WTC11 (cell line): ENCODE results near the gene TEX9. TPM values are rescaled to one million over a fixed set of nuclear protein-coding genes. Genes with fewer than 3 reads are reported as not detected.

Experiments used
- ATAC-seq: fragments of 200-7000 bp; cut with Tn5 transposase; 2 replicates; pipeline ENCODE4 v1.10.0; 2021; ENCODE audit warnings: mild to moderate bottlenecking, moderate library complexity
- CTCF ChIA-PET: fragments of 300-600 bp; sonication (Branson Sonifier 250); formaldehyde crosslinking; loops from one replicate; lab custom pipeline; 2021; ENCODE audit warnings: antibody characterized with exemption; lab: Charles Lee
- POLR2A ChIA-PET: fragments of 350-600 bp; sonication (Branson Sonifier 250); formaldehyde crosslinking; loops from one replicate; lab custom pipeline; 2021; ENCODE audit warnings: antibody characterized with exemption; lab: Charles Lee
- DNase-seq: peaks from one replicate; pipeline ENCODE4 v3.0.0; 2021; ENCODE audit warnings: low spot score
- H3K27ac Mint-ChIP-seq: 2 replicates; pipeline ENCODE4 v1.8.0; 2021; ENCODE audit warnings: mixed read lengths
- H3K27me3 Mint-ChIP-seq: 2 replicates; pipeline ENCODE4 v1.8.0; 2021; ENCODE audit warnings: low read depth, mild to moderate bottlenecking, moderate library complexity, mixed read lengths
- H3K36me3 Mint-ChIP-seq: 2 replicates; pipeline ENCODE4 v1.8.0; 2021; ENCODE audit warnings: mixed read lengths
- H3K4me1 Mint-ChIP-seq: 2 replicates; pipeline ENCODE4 v1.8.0; 2022; ENCODE audit warnings: mixed read lengths
- H3K4me3 Mint-ChIP-seq: 2 replicates; pipeline ENCODE4 v1.8.0; 2021; ENCODE audit warnings: mild to moderate bottlenecking, moderate library complexity, mixed read lengths
- H3K9me3 Mint-ChIP-seq: 2 replicates; pipeline ENCODE4 v1.8.0; 2021; ENCODE audit warnings: mixed read lengths
- ARID4B ChIP-seq: sonication (generic); formaldehyde crosslinking; IDR thresholded peaks from 2 replicates; pipeline ENCODE4 v1.8.0; 2023; ENCODE audit warnings: missing genetic modification reagents, mild to moderate bottlenecking, borderline replicate concordance
- ATF6 ChIP-seq: sonication (generic); formaldehyde crosslinking; IDR thresholded peaks from 2 replicates; pipeline ENCODE4 v1.8.1; 2023; ENCODE audit warnings: mild to moderate bottlenecking, missing genetic modification reagents
- FOXJ3 ChIP-seq: sonication (generic); formaldehyde crosslinking; IDR thresholded peaks from 2 replicates; pipeline ENCODE4 v1.9.0; 2021; ENCODE audit warnings: missing genetic modification reagents, mild to moderate bottlenecking, borderline replicate concordance
- GABPB1 ChIP-seq: sonication (generic); formaldehyde crosslinking; IDR thresholded peaks from 2 replicates; pipeline ENCODE4 v1.8.1; 2023; ENCODE audit warnings: mild to moderate bottlenecking, missing genetic modification reagents
- GTF2I ChIP-seq: fragments of 250-450 bp; sonication (Bioruptor Pico); conservative IDR thresholded peaks from 2 replicates; pipeline ENCODE4 v1.4.0; 2021; ENCODE audit warnings: mild to moderate bottlenecking
- JAZF1 ChIP-seq: fragments of 250-450 bp; sonication (Bioruptor Pico); IDR thresholded peaks from 2 replicates; pipeline ENCODE4 v1.9.0; 2021; ENCODE audit warnings: moderate library complexity, mild to moderate bottlenecking, inconsistent platforms
- NFATC4 ChIP-seq: fragments of 250-450 bp; sonication (Bioruptor Pico); IDR thresholded peaks from 2 replicates; pipeline ENCODE4 v1.9.0; 2021; ENCODE audit warnings: mild to moderate bottlenecking
- NR2C2 ChIP-seq: sonication (generic); formaldehyde crosslinking; IDR thresholded peaks from 2 replicates; pipeline ENCODE4 v1.8.0; 2022; ENCODE audit warnings: mild to moderate bottlenecking, missing genetic modification reagents
- OVOL2 ChIP-seq: fragments of 250-450 bp; sonication (Bioruptor Pico); IDR thresholded peaks from 2 replicates; pipeline ENCODE4 v1.9.0; 2021; ENCODE audit warnings: mild to moderate bottlenecking, borderline replicate concordance
- TEAD4 ChIP-seq: sonication (generic); formaldehyde crosslinking; IDR thresholded peaks from 2 replicates; pipeline ENCODE4 v1.8.0; 2022; ENCODE audit warnings: mild to moderate bottlenecking, missing genetic modification reagents
- ZNF232 ChIP-seq: sonication (generic); formaldehyde crosslinking; IDR thresholded peaks from 2 replicates; pipeline ENCODE4 v1.8.0; 2022; ENCODE audit warnings: mild to moderate bottlenecking, missing genetic modification reagents
- total RNA-seq: library from RNA; stranded (reverse); gene quantifications from 3 replicates; pipeline ENCODE4 v1.2.3, GENCODE V29; 2021
- TF ChIP-seq, protein P1 (sequence below): fragments of 250-450 bp; sonication (Bioruptor Pico); IDR thresholded peaks from 2 replicates; pipeline ENCODE4 v1.9.0; 2021; ENCODE audit warnings: mild to moderate bottlenecking
- TF ChIP-seq, protein P2 (sequence below): sonication (generic); formaldehyde crosslinking; IDR thresholded peaks from 2 replicates; pipeline ENCODE4 v1.8.1; 2022; ENCODE audit warnings: mild to moderate bottlenecking, missing genetic modification reagents, moderate library complexity, borderline replicate concordance
- TF ChIP-seq, protein P3 (sequence below): sonication (generic); formaldehyde crosslinking; conservative IDR thresholded peaks from 2 replicates; pipeline ENCODE4 v1.8.1; 2022; ENCODE audit warnings: mild to moderate bottlenecking, missing genetic modification reagents
- TF ChIP-seq, protein P4 (sequence below): sonication (generic); formaldehyde crosslinking; IDR thresholded peaks from 2 replicates; pipeline ENCODE4 v1.8.0; 2022; ENCODE audit warnings: missing genetic modification reagents
- TF ChIP-seq, protein P5 (sequence below): sonication (generic); formaldehyde crosslinking; IDR thresholded peaks from 2 replicates; pipeline ENCODE4 v1.8.1; 2022; ENCODE audit warnings: low read depth, mild to moderate bottlenecking, moderate library complexity, missing genetic modification reagents, borderline replicate concordance
- TF ChIP-seq, protein P6 (sequence below): sonication (generic); formaldehyde crosslinking; IDR thresholded peaks from 2 replicates; pipeline ENCODE4 v1.8.0; 2022; ENCODE audit warnings: mild to moderate bottlenecking, missing genetic modification reagents

TEX9 gene
- total RNA-seq, 1 experiment from 2014 or later = 12.2 TPM

GRCh38 chr15:56456229-56456628, 91.0 kb downstream of the TEX9 start:
- TF ChIP-seq NFATC4 = no peak
- TF ChIP-seq GTF2I (CRISPR knock-in tag) = no peak
- no peak for TF ChIP-seq OVOL2
- no peak for TF ChIP-seq ATF6
- TF ChIP-seq, protein P1, sequence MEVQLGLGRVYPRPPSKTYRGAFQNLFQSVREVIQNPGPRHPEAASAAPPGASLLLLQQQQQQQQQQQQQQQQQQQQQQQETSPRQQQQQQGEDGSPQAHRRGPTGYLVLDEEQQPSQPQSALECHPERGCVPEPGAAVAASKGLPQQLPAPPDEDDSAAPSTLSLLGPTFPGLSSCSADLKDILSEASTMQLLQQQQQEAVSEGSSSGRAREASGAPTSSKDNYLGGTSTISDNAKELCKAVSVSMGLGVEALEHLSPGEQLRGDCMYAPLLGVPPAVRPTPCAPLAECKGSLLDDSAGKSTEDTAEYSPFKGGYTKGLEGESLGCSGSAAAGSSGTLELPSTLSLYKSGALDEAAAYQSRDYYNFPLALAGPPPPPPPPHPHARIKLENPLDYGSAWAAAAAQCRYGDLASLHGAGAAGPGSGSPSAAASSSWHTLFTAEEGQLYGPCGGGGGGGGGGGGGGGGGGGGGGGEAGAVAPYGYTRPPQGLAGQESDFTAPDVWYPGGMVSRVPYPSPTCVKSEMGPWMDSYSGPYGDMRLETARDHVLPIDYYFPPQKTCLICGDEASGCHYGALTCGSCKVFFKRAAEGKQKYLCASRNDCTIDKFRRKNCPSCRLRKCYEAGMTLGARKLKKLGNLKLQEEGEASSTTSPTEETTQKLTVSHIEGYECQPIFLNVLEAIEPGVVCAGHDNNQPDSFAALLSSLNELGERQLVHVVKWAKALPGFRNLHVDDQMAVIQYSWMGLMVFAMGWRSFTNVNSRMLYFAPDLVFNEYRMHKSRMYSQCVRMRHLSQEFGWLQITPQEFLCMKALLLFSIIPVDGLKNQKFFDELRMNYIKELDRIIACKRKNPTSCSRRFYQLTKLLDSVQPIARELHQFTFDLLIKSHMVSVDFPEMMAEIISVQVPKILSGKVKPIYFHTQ (CRISPR knock-in tag) = no peak
- TF ChIP-seq, protein P2, sequence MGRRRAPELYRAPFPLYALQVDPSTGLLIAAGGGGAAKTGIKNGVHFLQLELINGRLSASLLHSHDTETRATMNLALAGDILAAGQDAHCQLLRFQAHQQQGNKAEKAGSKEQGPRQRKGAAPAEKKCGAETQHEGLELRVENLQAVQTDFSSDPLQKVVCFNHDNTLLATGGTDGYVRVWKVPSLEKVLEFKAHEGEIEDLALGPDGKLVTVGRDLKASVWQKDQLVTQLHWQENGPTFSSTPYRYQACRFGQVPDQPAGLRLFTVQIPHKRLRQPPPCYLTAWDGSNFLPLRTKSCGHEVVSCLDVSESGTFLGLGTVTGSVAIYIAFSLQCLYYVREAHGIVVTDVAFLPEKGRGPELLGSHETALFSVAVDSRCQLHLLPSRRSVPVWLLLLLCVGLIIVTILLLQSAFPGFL (CRISPR knock-in tag) = no peak
- no peak for TF ChIP-seq ARID4B (CRISPR knock-in tag)
- TF ChIP-seq, protein P3, sequence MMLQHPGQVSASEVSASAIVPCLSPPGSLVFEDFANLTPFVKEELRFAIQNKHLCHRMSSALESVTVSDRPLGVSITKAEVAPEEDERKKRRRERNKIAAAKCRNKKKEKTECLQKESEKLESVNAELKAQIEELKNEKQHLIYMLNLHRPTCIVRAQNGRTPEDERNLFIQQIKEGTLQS (CRISPR knock-in tag) = no peak
- TF ChIP-seq, protein P4, sequence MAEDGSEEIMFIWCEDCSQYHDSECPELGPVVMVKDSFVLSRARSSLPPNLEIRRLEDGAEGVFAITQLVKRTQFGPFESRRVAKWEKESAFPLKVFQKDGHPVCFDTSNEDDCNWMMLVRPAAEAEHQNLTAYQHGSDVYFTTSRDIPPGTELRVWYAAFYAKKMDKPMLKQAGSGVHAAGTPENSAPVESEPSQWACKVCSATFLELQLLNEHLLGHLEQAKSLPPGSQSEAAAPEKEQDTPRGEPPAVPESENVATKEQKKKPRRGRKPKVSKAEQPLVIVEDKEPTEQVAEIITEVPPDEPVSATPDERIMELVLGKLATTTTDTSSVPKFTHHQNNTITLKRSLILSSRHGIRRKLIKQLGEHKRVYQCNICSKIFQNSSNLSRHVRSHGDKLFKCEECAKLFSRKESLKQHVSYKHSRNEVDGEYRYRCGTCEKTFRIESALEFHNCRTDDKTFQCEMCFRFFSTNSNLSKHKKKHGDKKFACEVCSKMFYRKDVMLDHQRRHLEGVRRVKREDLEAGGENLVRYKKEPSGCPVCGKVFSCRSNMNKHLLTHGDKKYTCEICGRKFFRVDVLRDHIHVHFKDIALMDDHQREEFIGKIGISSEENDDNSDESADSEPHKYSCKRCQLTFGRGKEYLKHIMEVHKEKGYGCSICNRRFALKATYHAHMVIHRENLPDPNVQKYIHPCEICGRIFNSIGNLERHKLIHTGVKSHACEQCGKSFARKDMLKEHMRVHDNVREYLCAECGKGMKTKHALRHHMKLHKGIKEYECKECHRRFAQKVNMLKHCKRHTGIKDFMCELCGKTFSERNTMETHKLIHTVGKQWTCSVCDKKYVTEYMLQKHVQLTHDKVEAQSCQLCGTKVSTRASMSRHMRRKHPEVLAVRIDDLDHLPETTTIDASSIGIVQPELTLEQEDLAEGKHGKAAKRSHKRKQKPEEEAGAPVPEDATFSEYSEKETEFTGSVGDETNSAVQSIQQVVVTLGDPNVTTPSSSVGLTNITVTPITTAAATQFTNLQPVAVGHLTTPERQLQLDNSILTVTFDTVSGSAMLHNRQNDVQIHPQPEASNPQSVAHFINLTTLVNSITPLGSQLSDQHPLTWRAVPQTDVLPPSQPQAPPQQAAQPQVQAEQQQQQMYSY = no peak
- no peak for TF ChIP-seq ZNF232 (CRISPR knock-in tag)
- TF ChIP-seq, protein P5, sequence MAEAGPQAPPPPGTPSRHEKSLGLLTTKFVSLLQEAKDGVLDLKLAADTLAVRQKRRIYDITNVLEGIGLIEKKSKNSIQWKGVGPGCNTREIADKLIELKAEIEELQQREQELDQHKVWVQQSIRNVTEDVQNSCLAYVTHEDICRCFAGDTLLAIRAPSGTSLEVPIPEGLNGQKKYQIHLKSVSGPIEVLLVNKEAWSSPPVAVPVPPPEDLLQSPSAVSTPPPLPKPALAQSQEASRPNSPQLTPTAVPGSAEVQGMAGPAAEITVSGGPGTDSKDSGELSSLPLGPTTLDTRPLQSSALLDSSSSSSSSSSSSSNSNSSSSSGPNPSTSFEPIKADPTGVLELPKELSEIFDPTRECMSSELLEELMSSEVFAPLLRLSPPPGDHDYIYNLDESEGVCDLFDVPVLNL (CRISPR knock-in tag) = no peak
- no peak for TF ChIP-seq FOXJ3 (CRISPR knock-in tag)
- no peak for TF ChIP-seq JAZF1 (CRISPR knock-in tag)
- TF ChIP-seq NR2C2 = no peak
- TF ChIP-seq TEAD4 (CRISPR knock-in tag) = no peak
- TF ChIP-seq, protein P6, sequence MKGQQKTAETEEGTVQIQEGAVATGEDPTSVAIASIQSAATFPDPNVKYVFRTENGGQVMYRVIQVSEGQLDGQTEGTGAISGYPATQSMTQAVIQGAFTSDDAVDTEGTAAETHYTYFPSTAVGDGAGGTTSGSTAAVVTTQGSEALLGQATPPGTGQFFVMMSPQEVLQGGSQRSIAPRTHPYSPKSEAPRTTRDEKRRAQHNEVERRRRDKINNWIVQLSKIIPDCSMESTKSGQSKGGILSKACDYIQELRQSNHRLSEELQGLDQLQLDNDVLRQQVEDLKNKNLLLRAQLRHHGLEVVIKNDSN (CRISPR knock-in tag) = no peak
- no peak for TF ChIP-seq GABPB1 (CRISPR knock-in tag)
- ChIA-PET POLR2A (no interaction called here), CTCF (no interaction called here)
- Mint-ChIP-seq H3K27me3 (no peaks in the 10 kb centered on the region), H3K36me3 (peaks cover 6% of the 10 kb centered on the region; the same call in 1 of the 2 replicates), H3K4me1 (no peaks in the 10 kb centered on the region), H3K4me3 (no peak overlapping the region), H3K27ac (no peak overlapping the region), H3K9me3 (peaks cover 7% of the 10 kb centered on the region)
- DNase-seq (no peak), ATAC-seq (no peak)
